ENCODE data around the gene NCAM2.

NCAM2 gene

GRCh38 chr21:21200939-21201615, 202.9 kb downstream of the NCAM2 start:
- FAIRE-seq (no peak), DNase-seq (ENCODE audit: extremely low spot score, insufficient read length, low read depth) (no peak)

- FAIRE-seq (no peak), DNase-seq (ENCODE audit: extremely low spot score, insufficient read length, low read depth) (no peak)
Measured at GRCh38 chr21:21203822-21204339, 205.7 kb downstream of the NCAM2 start.

DNA sequence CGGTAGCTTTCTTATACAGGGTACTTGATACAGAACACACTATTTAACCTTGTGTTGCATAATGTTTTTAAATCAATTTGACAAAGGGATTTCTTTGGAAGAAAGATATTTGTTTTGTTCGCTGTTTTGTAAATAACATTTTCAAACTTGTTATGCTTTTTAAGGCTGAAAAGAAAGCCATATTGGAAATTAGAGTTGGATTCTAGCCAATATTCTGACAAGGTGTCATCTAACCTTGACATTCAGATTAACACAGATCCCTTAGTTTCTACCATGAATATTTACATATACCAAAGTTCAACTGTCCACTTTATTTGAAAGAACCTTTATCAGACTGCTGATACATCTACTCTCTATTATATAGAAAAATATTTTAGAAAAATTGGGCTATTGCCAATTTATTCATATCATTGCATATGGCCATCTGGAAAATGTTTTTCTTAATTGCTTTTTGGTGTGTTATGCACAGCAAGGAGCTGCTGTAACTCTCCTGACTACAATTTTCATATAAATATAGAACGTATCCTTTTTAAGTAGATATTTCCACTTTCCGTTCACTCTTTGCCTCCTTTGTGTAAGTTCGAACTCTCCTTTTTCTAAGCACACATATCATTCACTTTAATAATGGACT, 206.3 kb downstream of the NCAM2 start:
- DNase-seq (ENCODE audit: extremely low spot score, insufficient read length, low read depth) (no peak), FAIRE-seq (no peak)

GRCh38 chr21:21205604-21206003, 207.4 kb downstream of the NCAM2 start:
- DNase-seq (ENCODE audit: extremely low spot score, insufficient read length, low read depth), result no peak
- FAIRE-seq, result no peak

DNA sequence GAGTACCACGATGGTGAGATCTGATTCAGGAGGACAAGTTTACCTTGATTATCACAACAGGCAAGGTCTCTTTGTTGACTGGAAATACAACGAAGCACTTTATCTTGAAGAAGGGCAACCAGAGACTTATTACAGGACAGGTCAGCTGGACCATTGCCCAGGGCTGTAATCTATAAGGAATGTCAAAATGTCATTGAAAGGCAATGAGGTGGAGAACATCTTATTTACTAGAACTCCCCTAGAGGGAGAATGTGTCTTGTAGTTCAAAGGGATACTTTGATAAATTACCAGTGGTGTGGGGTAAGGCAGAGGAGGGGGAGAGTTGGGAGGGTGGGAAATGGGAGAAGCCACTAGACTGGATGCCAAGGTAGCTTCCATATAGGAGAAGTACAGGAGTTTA, 212.3 kb downstream of the NCAM2 start:
- FAIRE-seq (no peak), DNase-seq (ENCODE audit: extremely low spot score, insufficient read length, low read depth) (no peak)

DNA sequence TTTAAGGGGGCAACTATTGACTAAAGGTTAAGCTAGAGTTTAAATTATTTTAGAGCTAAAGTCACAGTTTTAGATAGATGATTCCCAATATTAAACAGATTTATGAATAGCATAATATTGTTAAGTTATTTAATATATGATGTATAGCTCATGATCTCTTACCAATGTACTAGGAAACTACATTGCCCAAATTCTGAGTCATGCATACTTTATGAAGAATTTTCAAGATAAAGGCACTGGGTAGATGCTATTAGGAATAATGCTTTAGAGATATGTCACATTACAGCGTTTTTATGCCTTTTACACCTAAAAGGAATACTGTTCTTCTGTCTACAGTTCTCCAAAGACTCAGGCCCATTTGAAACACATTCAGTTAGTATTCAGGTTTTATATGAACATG, 215.1 kb downstream of the NCAM2 start:
- no peak for FAIRE-seq
- DNase-seq (ENCODE audit: extremely low spot score, insufficient read length, low read depth), result no peak

DNA sequence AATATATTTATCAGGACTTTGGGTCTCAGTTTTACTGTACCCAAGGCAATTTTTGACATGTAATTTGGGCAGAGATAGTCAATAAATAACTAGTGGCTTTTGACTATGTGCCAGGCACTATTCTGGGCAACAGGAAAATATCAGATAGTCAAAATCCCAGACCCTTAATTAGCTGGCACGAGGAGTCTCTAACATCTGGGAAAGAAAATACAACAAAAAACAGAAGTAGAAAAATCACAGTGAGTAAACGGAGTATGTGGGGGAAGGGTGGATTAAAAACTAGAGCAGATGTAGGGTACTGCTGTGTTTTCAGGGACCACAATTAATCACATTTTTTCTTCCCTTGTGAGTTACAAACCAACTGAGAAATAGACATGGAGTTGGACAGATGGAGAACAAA, 217.8 kb downstream of the NCAM2 start:
- FAIRE-seq, result no peak
- DNase-seq (ENCODE audit: extremely low spot score, insufficient read length, low read depth), result no peak

- FAIRE-seq (no peak), DNase-seq (ENCODE audit: extremely low spot score, insufficient read length, low read depth) (no peak)
Measured at GRCh38 chr21:21226472-21226871, 228.3 kb downstream of the NCAM2 start.

- FAIRE-seq, result no peak
- no peak for DNase-seq (ENCODE audit: extremely low spot score, insufficient read length, low read depth)
Measured at GRCh38 chr21:21230672-21231071, 232.5 kb downstream of the NCAM2 start.

DNA sequence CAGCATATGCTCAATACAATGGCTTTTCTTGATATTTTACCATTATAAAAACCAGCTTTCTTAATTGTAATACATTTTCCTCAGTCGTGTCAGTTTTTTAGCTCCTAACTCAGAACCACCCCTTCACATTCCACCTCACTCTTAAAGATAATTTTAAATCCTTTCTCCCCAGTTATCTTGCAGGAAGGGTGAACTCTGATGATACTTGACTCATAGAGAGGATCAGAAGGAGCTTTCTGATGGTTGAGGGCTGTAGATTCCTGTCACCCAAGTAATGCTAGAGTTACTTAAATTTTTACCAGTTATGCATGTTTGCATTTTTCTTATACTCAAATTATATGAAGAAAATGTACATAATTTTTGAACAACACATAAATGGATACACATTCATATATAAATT, 233.7 kb downstream of the NCAM2 start:
- DNase-seq (ENCODE audit: extremely low spot score, insufficient read length, low read depth) (no peak), FAIRE-seq (no peak)

DNA sequence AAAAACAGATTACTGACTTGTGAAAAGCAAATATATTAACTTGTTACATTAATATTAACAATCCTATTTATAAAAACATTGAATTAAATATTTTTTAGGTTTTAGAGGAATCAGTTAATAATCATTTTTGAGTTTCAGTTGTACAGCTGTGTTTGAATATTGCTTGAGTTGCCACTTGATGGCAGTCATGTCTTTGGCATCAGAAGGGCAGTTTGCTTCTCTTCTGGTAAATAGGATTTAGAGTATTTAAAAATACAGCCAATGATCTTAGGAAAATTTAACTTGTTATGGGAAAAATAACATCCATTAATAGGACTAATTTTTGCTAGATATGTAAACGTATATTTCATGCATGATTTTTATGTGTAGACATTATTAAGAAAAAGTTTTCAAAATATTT, 234.1 kb downstream of the NCAM2 start:
- FAIRE-seq, result no peak
- DNase-seq (ENCODE audit: extremely low spot score, insufficient read length, low read depth), result no peak

DNA sequence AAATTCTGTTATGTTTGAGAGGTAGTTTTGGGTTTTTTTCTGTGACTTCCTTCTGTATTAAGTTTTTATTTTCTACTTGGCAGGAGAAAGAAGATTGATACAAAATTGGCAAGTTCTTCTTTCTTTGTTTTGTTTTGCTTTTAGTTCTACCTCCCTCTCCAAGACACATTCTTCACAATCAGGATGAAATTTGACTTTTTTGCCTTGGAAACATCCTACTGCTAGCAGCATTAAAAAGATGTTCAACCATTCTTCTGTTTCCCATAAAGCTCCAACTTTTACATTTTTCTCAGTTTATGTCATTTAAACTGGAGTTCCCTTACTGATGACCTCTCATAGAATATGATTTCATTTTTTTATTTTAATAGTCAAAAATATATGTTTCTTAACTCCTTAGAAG, 234.8 kb downstream of the NCAM2 start:
- DNase-seq (ENCODE audit: extremely low spot score, insufficient read length, low read depth) (no peak), FAIRE-seq (no peak)

DNA sequence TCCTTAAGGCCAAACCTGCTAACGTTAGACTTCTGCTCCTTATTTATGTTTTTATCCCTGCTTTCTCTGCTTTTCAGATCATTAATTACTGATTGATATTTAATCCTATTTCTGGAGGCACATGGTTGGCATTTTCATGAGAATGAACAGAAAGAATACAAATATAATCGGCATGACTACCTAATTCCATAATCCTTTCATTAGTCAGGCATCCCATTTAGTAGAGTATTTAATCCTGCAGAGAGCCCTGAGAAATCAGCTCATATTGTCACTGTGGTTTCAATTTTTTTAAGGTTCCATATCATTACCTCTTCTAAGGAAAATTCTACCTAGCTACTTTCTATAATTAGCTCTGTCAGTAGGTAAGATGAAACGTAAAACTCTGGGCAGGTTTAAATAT, 238.8 kb downstream of the NCAM2 start:
- FAIRE-seq, result no peak
- DNase-seq (ENCODE audit: extremely low spot score, insufficient read length, low read depth), result no peak

DNA sequence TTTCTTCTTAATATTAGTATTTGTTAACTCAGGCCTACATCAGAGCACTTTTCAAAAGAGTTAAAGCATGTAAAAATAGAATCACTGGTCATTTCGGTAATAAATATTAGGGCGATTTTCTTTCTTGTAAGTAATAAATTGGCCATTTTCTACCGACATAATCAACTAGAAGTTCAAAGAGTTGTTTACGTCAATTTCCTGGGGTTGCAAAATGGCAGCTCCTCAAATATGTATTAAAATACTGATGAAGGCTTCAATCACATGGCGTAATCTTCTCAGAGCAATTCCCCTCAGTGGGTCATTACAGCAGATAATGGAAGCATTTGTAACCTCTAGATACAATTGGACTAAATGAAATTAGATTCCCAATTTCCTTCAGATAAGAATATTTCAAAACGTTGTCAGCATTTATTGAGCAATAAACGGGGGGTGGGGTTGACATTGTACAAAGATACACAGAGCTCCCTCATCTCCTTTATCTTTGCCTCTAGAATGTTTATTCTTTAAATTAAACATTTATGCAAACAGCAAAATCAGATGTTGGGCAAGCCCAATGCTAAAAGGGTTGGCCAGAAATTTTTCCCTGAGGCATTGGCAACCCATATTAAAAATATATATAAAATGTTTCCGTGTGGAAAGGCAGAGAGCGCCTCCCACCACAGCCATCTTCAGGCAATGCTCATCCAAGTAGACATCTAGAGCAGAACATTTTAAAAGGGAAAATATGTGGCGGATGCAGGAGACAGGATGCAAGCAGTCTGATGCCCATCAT, 240.6 kb downstream of the NCAM2 start:
- DNase-seq (ENCODE audit: extremely low spot score, insufficient read length, low read depth) (no peak), FAIRE-seq (no peak)

- DNase-seq (ENCODE audit: extremely low spot score, insufficient read length, low read depth) (no peak), FAIRE-seq (no peak)
Measured at GRCh38 chr21:21241391-21241790, 243.2 kb downstream of the NCAM2 start.

GRCh38 chr21:21246007-21246406, 247.8 kb downstream of the NCAM2 start:
- no peak for FAIRE-seq
- DNase-seq (ENCODE audit: extremely low spot score, insufficient read length, low read depth), result no peak

- no peak for DNase-seq (ENCODE audit: extremely low spot score, insufficient read length, low read depth)
- FAIRE-seq, result no peak
Measured at GRCh38 chr21:21247424-21247823, 249.2 kb downstream of the NCAM2 start.

DNA sequence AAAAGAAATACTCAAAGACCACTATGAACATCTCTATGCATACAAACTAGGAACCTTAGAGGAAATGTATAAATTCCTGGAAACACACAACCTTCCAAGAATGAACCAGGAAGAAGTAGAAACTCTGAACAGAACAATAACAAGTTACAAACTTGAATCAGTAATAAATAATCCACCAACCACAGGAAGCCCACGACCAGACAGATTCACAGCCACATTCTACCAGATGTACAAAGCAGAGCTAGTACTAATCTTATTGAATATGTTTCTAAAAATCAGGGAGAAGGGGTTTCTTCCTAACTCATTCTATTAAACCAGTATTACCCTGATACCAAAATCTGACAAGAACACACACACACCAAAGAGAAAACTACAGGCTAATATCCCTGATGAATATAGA, 263.8 kb downstream of the NCAM2 start:
- DNase-seq (ENCODE audit: extremely low spot score, insufficient read length, low read depth) (no peak), FAIRE-seq (no peak)

DNA sequence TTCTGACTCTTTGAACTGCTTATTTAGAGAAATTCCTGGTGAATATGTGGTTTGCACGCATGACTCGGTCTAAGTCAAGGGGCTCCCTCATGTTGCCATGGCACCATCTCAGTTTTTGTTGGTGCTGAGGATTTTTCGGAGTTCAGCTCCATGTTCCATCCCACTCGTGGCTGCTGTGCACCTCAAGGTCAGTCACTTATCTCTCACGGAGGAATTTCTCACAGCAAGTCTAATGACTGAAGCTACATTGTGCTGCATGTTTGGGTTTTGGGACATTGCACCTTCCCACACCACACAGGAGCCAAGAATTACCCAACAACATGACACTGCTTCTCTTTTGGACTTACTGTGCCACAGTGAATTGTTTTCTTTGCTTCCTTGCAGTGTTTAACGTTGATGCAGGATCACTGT, 269.9 kb downstream of the NCAM2 start:
- DNase-seq (ENCODE audit: extremely low spot score, insufficient read length, low read depth) (no peak), FAIRE-seq (no peak)

DNA sequence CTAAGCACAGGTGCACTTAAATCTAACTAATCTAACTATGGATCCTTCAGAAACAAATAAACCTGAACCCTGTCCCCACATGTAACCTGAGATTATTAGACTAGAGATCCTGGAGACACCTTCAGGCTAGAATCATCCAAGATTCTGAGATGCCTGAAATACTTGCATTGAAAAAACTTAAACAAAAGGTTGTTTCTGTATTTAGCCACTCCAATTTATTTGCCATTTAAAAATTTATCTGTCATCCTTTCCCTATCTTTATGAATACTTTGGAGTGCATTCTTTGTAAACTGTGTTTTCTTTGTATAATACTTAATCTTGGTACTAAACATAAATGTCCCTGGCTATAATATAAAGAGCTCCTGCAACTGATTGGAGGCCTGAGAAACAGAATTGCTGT, 270.7 kb downstream of the NCAM2 start:
- FAIRE-seq (no peak), DNase-seq (ENCODE audit: extremely low spot score, insufficient read length, low read depth) (no peak)

- FAIRE-seq, result no peak
- no peak for DNase-seq (ENCODE audit: extremely low spot score, insufficient read length, low read depth)
Measured at GRCh38 chr21:21279193-21279901, 281.1 kb downstream of the NCAM2 start.

Measured in GM18507 (cell line).